NCI-H446 (cell line): ENCODE data around the gene C9orf78.

Experiments used
- DNase-seq, 2 experiments: peaks; one replicate each; lab custom pipeline; 2025; lab: John Stamatoyannopoulos, UW

Gene C9orf78, protein sequence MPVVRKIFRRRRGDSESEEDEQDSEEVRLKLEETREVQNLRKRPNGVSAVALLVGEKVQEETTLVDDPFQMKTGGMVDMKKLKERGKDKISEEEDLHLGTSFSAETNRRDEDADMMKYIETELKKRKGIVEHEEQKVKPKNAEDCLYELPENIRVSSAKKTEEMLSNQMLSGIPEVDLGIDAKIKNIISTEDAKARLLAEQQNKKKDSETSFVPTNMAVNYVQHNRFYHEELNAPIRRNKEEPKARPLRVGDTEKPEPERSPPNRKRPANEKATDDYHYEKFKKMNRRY

GRCh38 chr9:129835128-129835859 is at the start of gene C9orf78, which contains the start of gene USP20:
Gene C9orf78 (minus strand): TSS chr9:129835275. CDS start chr9:129835221, 54 bp downstream.
Gene USP20 (plus strand): TSS chr9:129835458. CDS start chr9:129852556, 17,098 bp downstream.
- peak; percentile 87 to 94 for DNase-seq

- no peak for DNase-seq
These were observed 49.3 kb upstream of the C9orf78 start for GRCh38 chr9:129884220-129885017.

- DNase-seq, result no peak
These were observed 46.7 kb upstream of the C9orf78 start for GRCh38 chr9:129881547-129882324.

DNA sequence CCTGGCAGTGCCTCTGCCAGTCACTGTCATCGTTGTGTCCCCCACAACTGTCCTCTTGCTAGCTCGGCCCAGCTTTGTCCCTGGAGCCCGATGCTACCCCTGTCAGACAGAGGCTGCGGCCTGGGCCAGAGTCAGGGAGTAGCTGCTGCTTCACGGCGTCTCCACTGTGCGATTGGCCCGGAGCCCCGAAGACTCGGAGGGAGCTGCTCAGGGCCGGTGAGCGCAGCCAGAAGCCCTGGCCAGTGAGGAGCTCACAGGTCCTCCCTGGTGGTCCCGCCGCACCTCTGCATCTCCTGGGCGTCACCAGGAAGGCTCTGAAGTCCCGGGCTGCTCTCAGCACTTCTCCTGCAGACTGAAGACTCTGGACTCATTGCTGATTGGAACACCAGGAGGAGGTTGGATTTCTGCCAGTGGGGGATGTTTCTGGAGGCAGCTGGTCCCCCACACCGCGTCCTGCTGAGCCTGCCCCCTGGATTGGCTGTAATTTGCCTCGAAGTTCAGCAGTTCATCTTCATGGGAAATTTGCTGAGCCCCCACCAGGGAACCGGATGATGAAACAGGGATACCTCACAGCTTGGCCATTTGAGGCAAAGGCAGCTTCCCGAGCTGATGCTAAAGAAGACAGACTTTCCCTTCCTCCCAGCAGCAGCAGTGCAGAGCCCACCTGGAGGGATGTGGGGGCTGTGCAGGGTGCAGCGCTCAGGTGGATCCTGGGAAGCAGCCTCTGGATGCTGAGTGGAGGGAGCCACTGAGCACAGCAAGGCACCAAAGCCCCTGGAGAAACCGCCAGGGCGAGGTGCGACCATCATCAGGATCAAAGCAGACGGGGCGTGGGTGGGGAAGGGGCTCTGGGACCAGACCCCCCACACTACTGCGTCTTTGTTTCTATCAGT is 45.8 kb upstream of the C9orf78 start:
- DNase-seq, result peak in 1 of 2 experiments; percentile 1

GRCh38 chr9:129879991-129880653 is 45.0 kb upstream of the C9orf78 start:
- no peak for DNase-seq

DNA sequence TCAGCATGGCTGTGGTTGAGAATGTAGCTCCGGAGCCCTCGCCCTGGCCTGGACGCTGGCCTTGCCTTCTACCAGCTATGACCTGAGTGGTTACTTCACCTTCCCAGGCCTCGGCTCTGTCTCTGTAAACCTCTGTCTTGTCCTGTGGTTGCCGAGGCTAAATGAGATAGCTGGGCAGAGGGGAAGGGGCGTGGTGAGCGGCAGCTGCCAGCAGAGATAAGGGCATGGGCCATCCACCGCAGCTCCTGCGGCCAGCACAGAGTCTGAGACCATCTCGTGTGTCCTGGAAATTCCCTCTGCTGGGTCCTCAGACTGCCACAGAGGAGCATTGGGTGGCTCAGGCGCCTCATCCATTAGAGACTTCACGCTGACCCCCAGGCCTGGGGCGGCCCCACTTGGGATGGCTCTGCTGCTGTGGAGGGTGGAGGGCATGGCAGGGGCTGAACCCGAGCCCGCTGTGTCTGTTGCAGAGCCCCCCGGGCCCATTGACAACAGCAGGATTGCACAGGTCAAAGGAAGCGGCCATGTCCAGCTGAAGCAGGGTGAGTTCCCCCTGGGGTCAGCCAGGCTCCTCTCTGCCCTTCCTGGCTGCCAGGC is 44.1 kb upstream of the C9orf78 start:
- DNase-seq, result no peak

- DNase-seq, result no peak
These were observed 43.2 kb upstream of the C9orf78 start for GRCh38 chr9:129878291-129878690.

GRCh38 chr9:129876815-129877214 is 41.7 kb upstream of the C9orf78 start:
- no peak for DNase-seq

DNA sequence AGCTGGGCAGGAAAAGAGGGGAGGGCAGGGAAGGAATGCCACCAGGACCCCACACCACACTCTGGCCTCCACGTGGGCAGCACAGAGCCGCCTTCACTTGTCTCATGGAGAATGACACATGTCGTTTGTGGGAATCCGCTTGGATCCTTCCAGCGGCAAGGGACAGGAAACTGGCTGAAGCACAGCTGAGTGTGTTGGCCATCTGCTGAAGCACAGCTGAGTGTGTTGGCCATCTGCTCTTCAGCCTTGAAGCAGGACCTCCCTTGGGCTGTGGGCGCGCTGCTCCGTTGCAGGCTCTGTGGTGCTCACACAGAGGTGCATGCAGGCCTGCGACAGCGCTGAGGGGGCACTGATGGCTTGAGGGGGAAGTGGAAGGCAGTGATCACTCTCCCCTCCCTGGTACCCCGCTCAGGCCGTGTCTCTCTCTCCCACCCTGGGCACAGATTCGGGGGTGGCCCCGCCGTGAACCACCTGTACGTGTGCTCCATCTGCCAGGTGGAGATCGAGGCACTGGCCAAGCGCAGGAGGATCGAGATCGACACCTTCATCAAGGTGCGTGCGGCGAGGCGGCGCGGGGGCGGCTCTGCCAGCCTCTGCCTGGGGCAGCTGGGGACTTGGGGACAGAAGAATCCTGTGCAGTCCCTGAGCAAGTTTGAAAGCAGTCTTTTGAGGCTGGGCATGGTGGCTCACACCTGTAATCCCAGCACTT is 40.8 kb upstream of the C9orf78 start:
- DNase-seq, result peak in 1 of 2 experiments; percentile 40

- no peak for DNase-seq
These were observed 40.1 kb upstream of the C9orf78 start for GRCh38 chr9:129875181-129875611.

GRCh38 chr9:129874261-129875101 is 39.4 kb upstream of the C9orf78 start:
- no peak for DNase-seq

DNA sequence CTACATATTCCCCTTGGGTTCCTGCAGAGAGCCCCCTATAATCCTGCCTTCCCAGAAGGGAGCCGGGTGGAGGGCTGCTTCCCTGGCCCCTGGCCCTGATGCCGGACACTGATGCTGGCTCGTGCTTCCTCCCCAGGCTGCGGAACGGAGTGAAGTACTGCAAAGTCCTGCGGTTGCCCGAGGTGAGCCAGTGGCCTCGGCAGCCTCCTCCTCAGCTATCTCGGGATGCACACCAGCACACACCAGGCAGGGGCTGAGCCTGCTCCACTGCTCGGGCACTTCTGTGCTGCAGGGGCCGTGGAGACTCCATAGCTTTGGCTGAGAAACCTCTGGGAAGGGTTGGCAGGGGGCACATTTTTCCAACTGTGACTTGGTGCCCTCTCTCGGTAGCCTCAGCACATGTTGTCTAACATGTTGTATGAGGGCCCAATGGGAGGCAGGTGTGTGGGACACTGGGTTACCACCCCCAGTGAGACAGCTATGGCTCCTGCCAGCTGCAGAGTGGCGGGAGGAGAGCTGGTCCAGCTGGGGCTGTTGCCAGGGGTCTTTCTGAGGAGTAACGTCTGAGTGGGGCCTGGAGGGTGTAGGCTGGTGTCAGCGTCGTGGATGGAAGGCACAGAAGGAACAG is 38.6 kb upstream of the C9orf78 start:
- DNase-seq, result no peak

DNA sequence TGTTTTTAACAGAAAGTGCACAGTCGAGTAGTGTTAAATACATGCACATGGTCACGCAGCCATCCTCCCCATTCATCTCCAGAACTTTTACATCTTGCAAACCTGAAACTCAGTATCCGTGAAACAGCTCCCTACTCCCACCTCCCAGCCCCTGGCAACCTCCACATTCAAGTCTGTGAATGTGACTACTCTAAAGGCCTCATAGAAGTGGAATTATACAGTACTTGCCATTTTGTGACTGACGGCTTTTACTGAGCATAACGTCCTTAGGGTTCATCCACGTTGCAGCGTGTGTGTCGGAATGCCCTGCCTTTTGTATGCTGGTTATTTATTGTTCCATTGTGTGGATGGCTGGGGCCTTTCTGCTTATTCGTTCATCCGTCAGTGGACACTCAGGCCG is 36.0 kb upstream of the C9orf78 start:
- no peak for DNase-seq

- no peak for DNase-seq
These were observed 34.8 kb upstream of the C9orf78 start for GRCh38 chr9:129869585-129870501.

GRCh38 chr9:129868872-129869486 is 33.9 kb upstream of the C9orf78 start:
- DNase-seq, result no peak
